ENCODE results near the gene PHF2.

The PHF2 gene

GRCh38 chr9:93693129-93693528, 116.7 kb downstream of the PHF2 start:
- Histone ChIP-seq H3K9me2 (replicated peaks; ENCODE audit: insufficient read depth, low read length) (no peaks in the 10 kb centered on the region), H3K9me3 (replicated peaks; ENCODE audit: insufficient read depth, low read length) (no peaks in the 10 kb centered on the region), H3K4me1 (ENCODE audit: low read length) (no peaks in the 10 kb centered on the region), H3K4me2 (ENCODE audit: low read depth, low read length) (no peak overlapping the region), H3K36me3 (replicated peaks; ENCODE audit: insufficient read depth, low read length) (no peaks in the 10 kb centered on the region), H3K27me3 (replicated peaks; ENCODE audit: insufficient read depth, low read length) (no peaks in the 10 kb centered on the region), H3F3A (ENCODE audit: insufficient read depth, low read length) (no peaks in the 10 kb centered on the region), H4K20me1 (ENCODE audit: insufficient read depth, low read length) (no peaks in the 10 kb centered on the region), H3K4me3 (ENCODE audit: low read length) (no peak overlapping the region), H3K27ac (ENCODE audit: low read length) (no peak overlapping the region), H3K9ac (ENCODE audit: low read length) (no peak overlapping the region), H2AFZ (ENCODE audit: low read length) (no peak overlapping the region), H3K79me2 (ENCODE audit: low read length) (no peaks in the 10 kb centered on the region)
- DNase-seq, result no peak
- TF ChIP-seq EZH2phosphoT487 (IDR thresholded peaks at IDR 0.05; ENCODE audit: low read length) (no peak), CTCF (IDR thresholded peaks at IDR 0.05; ENCODE audit: low read length) (no peak), EZH2 (optimal IDR thresholded peaks at IDR 0.05; ENCODE audit: low read depth, low read length) (no peak)

- no peak overlapping the region for H3K4me2 ChIP-seq (ENCODE audit: low read depth, low read length)
- H3K27me3 ChIP-seq (replicated peaks; ENCODE audit: insufficient read depth, low read length), result no peaks in the 10 kb centered on the region
- H3K27ac ChIP-seq (ENCODE audit: low read length), result no peak overlapping the region
- no peaks in the 10 kb centered on the region for H3K36me3 ChIP-seq (replicated peaks; ENCODE audit: insufficient read depth, low read length)
- no peaks in the 10 kb centered on the region for H3K9me2 ChIP-seq (replicated peaks; ENCODE audit: insufficient read depth, low read length)
- H3K4me1 ChIP-seq (ENCODE audit: low read length), result no peaks in the 10 kb centered on the region
- no peak overlapping the region for H2AFZ ChIP-seq (ENCODE audit: low read length)
- no peaks in the 10 kb centered on the region for H4K20me1 ChIP-seq (ENCODE audit: insufficient read depth, low read length)
- no peaks in the 10 kb centered on the region for H3K79me2 ChIP-seq (ENCODE audit: low read length)
- no peaks in the 10 kb centered on the region for H3K9me3 ChIP-seq (replicated peaks; ENCODE audit: insufficient read depth, low read length)
- DNase-seq, result no peak
- no peaks in the 10 kb centered on the region for H3F3A ChIP-seq (ENCODE audit: insufficient read depth, low read length)
- no peak overlapping the region for H3K4me3 ChIP-seq (ENCODE audit: low read length)
- TF ChIP-seq EZH2phosphoT487 (IDR thresholded peaks at IDR 0.05; ENCODE audit: low read length), result no peak
- no peak for TF ChIP-seq CTCF (IDR thresholded peaks at IDR 0.05; ENCODE audit: low read length)
- no peak for TF ChIP-seq EZH2 (optimal IDR thresholded peaks at IDR 0.05; ENCODE audit: low read depth, low read length)
- no peak overlapping the region for H3K9ac ChIP-seq (ENCODE audit: low read length)
These were observed 121.2 kb downstream of the PHF2 start for GRCh38 chr9:93697352-93698139.

- no peak overlapping the region for H3K27ac ChIP-seq (ENCODE audit: low read length)
- H3K9ac ChIP-seq (ENCODE audit: low read length), result no peak overlapping the region
- no peaks in the 10 kb centered on the region for H3K9me3 ChIP-seq (replicated peaks; ENCODE audit: insufficient read depth, low read length)
- H3K9me2 ChIP-seq (replicated peaks; ENCODE audit: insufficient read depth, low read length), result no peaks in the 10 kb centered on the region
- no peak for TF ChIP-seq CTCF (IDR thresholded peaks at IDR 0.05; ENCODE audit: low read length)
- no peak for TF ChIP-seq EZH2phosphoT487 (IDR thresholded peaks at IDR 0.05; ENCODE audit: low read length)
- TF ChIP-seq EZH2 (optimal IDR thresholded peaks at IDR 0.05; ENCODE audit: low read depth, low read length), result no peak
- no peaks in the 10 kb centered on the region for H3K27me3 ChIP-seq (replicated peaks; ENCODE audit: insufficient read depth, low read length)
- H3K4me2 ChIP-seq (ENCODE audit: low read depth, low read length), result no peak overlapping the region
- H3F3A ChIP-seq (ENCODE audit: insufficient read depth, low read length), result no peaks in the 10 kb centered on the region
- DNase-seq, result no peak
- no peaks in the 10 kb centered on the region for H3K4me1 ChIP-seq (ENCODE audit: low read length)
- H4K20me1 ChIP-seq (ENCODE audit: insufficient read depth, low read length), result no peaks in the 10 kb centered on the region
- no peaks in the 10 kb centered on the region for H3K36me3 ChIP-seq (replicated peaks; ENCODE audit: insufficient read depth, low read length)
- no peaks in the 10 kb centered on the region for H3K79me2 ChIP-seq (ENCODE audit: low read length)
- H3K4me3 ChIP-seq (ENCODE audit: low read length), result no peak overlapping the region
- no peak overlapping the region for H2AFZ ChIP-seq (ENCODE audit: low read length)
These were observed 121.9 kb downstream of the PHF2 start for GRCh38 chr9:93698140-93698908.
